Stimulated activated CD8-positive, alpha-beta memory T cell treated with anti-CD3 and anti-CD28 coated beads, Interleukin-2, amount 100 ng/mL, for 1 hour (primary cell): Measurements from ENCODE around the gene HDAC4.

Experiments
- DNase-seq, 2 donors: peaks; one replicate each; pipeline ENCODE4 v3.0.0-alpha.2; 2020; ENCODE audit warnings: low read depth in 2 of 2

HDAC4 gene

DNA sequence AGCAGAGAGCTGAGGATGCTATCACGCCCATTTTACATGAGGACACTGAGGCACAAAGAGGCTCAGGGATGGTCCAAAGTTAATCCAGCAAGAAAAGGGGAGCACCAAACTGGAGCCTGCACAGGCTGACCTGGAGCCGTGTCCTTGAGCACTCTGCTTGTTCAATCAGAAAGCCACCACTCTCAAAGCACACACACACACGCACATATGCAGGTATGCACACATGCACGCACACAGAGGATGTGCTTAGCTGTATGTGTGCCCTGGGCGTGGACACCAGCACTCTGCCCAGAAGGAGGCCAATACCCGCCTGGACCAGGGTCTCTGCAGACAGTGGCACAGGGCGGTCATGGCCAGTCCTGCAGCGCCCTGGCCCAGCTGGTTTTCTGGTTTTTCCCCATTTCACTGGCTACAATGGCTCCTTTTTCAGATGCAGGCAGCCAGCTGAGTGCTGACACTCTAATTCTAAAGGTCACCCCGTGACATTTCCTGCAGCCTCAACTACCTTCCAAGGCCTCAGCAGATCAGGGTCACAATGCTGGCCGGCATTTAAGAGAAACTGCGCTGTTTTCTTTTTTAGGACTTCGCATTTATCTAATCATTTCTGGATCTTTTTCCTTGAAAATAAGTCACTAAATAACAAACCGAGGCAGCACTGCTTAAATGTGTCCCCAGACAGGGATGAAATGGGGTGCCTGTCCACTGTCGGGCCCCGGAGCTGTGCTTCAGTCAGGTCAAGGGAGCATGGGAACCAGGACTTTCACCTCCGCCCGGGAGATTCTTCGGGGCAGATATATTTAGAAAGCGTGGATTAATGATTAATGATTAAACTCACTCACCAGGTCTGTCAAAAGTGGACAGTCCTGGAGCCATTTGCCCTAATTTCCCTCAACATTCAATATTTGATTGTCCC, 104.5 kb downstream of the HDAC4 start:
- no peak for DNase-seq

- DNase-seq, result no peak
Measured at GRCh38 chr2:239295377-239296019, 105.3 kb downstream of the HDAC4 start.

DNA sequence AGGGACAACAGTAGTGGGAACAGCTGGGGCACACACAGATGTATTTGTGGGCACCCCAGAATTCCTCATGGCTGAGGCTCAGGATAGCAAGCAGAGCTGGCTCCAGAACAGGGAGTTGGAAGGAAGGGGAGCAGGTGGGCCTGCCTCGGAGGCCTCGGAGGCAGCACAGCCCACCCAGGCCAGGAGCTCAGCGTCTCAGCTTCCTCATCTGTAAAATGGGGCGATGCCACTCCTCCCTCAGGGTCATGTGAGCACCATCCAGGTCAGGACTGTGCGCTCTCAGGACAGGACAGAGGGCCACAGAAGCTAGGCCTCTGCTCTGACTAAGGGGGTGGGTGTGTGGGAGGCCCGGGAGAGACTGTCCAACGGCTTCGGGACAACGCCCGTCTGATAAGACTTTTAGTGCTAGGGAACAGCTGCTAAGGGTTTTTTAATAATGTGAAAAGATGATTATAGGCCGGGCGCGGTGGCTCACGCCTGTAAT, 106.2 kb downstream of the HDAC4 start:
- DNase-seq, result no peak

DNA sequence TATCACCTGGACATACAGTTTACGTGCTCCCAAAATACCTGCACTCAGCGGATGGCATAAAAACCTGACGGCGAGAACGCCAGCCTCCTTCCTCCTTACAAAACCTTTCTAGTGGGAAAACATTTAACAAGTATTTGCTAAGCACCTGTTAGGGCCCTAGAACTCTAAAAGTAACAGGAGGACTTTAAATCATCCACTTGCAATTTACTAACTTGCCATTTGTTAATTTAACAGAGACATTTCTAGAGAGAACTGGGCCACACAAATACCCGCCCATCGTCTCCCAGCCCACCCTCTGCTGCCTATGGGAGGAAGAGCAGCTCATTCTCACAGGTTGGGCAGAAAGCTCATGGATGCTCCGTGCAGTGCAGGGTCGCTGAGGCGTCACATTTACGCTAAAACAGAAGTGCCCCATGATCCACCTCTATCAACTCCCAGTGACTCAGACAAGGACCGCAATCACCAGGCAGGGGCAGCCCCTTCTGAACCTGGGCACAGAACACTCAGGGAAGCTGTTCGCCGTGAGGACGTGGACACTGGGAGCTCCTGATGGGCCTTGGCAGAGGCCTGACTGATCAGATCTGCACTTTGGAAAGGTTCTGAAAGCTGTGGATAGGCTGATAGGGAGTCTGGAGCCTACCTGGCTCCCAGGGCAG, 106.9 kb downstream of the HDAC4 start:
- DNase-seq, result no peak

DNA sequence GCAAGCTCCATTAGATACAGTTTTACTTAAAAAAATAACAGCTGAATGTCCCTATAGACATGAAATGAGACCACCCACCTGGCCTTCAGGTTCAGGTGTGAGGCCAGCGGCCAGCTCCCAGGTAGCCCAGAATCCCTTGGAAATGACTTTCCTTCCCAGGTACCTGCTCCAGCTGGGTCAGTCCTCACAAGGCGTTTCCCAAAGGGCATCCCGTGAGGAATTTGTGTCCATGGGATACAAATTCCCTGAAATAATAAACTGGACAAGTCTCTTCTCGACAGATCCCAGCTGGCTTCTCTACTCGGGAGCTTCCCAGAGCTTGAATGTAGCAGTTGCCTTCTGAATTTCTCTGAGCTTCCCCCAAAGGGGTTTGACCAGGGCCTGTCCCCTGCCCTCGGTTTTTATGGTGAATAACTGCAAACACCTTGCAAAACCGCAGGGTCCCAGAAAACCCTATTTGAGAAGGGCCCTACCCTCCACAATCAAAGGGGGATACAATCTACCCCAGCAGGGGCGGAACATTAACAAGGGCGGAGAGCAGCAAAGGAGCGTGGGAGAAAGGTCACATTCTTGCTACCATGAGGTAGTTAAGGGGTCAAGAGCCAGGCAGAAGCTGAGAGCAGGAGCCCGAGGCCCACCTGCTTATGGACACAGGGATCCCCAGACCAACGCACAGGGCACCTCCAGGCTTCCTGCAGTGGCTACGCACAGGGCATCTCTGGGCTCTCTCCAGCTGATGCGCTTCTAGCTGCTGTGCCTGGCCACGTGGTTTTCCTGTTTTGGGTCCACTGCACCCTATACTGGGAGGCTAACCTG, 107.7 kb downstream of the HDAC4 start:
- no peak for DNase-seq

DNA sequence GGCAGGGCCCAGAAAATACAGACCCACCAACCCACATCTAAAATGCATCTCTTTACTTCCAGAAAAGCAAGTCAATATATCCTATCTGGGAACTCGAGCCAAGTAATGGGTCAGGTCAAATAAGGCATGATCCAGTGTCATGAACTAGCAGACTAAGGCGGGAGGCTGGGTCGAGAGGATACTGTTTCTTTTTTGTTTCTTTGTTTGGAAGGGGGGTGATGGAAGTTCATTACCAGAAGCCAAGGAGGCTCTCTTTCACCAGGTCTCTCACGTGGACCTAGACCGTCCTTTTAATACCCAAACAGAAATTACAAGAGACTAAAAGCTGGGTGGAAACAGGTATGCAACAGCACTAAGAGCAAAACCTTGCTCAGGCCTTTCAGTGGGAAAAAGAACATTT, 108.3 kb downstream of the HDAC4 start:
- no peak for DNase-seq

DNA sequence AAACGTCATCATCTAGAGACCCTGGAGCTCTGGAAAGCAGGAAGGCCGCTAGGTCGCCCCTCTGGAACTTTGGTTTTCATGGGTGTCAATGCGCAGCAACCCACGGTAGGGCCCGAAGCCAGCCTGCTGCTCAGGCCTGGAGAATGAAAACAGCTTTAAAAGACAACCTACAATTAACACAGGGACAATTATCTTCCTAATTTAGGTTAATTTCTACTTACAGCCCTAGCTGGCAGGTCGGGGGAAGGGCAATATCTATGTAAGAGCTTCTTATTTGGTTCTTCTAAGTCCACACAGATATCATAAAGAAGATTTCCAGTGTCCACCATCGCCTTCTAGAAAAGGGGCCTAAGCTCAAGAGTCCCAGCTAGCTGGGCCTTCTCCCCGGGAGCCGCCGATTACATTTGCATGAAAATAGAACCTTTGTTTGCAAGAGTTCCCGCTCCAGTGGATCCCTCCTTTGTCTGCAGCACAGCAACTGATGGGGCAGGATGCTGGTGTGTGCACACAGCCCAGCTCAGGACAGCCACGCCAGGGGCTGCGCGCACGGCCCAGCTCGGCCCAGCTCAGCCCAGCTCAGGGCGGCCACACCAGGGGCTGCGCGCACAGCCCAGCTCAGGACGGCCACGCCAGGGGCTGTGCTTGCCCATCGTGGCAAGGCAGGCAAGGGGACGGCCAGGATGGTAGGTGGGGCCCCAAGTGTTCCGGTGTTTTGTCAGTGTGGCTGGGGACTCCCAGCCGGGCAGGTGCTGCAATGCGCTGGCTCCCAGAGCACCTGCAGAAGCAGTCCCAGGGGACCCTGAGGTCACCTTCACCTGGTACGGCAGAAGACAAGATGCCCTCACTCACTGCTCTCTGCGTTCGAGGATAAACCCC, 109.1 kb downstream of the HDAC4 start:
- no peak for DNase-seq

DNA sequence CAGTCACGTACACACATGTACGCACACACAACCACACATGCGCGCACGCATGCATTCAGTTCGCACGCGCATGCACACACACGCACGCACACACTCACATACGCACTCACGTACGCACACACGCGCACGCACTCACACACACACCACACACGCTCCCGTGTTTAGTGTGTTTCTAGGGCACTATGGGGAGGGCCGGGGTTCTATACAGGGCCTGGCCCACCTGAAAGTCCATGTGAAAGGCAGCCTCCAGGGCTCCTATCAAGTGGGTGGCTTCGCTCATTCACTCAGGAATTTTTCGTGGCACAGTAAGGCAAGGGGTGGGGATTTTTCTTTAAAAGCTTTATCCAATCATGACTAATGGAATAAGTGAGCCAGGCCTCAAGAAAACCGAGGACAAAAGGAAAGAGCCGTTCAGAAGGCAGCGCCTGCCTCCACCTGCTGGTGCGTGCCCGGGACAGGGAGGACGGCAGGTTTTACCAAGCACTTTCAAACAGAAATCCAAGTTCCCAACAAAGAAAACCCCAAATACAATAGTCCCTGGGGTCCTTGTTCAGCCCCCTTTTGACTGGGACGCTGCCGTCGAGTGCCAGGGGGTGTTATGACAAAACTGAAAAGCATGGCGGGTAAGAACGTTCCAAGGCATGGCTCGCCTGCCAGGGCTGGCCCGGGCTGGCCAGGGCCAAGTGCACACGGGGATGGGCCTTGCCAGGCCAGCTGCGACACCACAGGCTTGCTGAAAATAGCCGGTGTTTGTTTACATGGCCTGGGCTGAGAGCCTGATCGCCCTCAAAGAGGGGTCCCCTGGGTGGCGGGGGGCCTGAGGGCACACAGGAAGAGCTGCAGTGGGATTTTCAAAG, 110.0 kb downstream of the HDAC4 start:
- DNase-seq, result no peak

DNA sequence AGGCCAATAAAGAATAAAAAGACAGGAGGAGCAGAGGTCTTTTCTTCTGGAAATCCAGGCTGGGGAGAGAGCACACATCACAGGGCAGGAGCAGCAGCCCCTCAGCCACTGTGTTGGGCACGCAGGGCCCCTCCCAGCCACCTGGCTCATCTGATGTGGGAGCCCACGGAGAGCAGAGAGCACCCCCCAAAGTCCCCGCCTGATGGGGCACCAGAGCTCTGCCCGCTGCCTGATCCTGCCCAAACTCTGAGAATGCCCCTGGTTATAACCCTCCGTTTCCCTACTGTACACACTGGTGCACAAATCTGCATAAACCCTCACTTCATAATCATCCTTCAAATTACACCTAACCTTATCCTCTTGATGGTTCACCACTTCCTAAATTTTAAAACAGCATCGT, 111.3 kb downstream of the HDAC4 start:
- no peak for DNase-seq

DNA sequence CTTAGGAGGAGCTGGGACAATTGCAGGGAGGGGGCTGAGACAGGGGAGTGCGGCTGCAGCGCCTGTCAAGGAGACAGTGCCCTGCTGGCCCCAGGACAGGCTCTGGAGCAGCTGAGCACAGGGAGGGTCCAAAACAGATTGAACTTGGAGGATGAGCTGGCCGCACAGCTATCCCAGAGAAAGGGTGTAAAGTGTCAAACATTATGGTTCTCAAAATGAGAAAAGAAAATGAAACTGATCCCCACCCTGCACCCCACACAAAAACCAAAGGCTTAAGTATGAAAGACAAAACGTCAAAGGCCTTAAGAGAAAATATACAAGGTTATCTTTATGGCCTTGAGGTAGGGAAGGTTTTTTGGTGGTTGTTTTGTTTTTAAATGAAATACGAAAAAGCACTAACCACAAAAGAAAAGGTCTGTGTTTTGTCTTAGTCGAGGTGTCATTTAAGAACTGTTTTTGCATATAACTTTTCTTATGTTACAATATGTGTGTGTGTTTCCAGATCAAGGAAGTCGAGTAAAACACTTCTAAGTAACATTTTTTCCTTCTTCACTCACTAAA, 111.8 kb downstream of the HDAC4 start:
- DNase-seq, result no peak

DNA sequence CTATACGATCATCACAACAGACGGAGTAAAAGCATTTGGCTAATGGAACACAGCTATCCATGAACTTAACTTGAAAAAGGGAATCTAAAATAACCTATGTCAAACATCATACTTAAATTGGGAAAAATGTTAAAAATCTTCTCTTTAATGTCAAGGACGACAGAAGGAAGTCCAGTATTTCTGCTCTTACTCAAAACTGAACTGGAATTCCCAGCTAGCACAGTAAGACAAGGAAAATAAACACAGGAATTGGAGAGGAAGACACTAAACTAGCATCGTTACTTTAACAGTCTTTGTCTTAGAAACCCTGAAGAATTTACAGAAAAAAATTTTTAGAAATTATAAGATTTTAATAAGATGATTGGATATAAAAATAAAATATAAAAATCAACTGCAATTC, 112.6 kb downstream of the HDAC4 start:
- DNase-seq, result no peak

- no peak for DNase-seq
Measured at GRCh38 chr2:239287461-239287860, 113.4 kb downstream of the HDAC4 start.

DNA sequence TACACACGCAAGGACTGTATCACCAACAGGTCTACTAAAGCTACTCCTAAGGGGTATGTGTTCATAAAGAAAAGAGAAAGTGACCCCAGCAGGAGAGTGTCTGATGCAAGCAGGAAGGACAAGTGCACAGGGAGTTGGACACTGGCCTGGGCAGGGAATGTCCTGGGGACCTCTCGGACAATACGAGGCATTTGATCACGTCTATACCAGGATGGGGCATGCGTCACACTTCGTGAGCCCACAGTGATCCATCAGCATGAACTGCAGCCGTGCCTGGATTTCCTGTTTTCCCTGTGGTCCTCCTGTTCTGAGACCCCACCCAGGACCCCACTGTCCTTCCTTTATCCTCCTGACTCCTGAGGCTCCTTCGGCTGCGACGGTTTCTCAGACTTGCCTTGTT, 113.9 kb downstream of the HDAC4 start:
- DNase-seq, result no peak

DNA sequence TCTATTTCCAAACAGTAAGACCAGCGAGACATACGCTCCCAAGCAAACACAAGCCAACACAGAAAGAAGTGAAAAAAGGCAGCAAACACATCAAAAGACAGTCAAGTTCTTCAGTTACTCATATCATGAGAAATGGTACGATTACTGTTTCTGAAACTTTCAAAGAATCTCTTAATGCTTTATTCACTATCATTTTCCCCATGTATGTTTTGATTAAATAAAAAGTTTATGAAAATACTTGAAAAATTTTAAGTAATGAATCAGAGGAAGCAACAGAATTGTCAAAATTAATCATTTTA, 114.9 kb downstream of the HDAC4 start:
- no peak for DNase-seq

DNA sequence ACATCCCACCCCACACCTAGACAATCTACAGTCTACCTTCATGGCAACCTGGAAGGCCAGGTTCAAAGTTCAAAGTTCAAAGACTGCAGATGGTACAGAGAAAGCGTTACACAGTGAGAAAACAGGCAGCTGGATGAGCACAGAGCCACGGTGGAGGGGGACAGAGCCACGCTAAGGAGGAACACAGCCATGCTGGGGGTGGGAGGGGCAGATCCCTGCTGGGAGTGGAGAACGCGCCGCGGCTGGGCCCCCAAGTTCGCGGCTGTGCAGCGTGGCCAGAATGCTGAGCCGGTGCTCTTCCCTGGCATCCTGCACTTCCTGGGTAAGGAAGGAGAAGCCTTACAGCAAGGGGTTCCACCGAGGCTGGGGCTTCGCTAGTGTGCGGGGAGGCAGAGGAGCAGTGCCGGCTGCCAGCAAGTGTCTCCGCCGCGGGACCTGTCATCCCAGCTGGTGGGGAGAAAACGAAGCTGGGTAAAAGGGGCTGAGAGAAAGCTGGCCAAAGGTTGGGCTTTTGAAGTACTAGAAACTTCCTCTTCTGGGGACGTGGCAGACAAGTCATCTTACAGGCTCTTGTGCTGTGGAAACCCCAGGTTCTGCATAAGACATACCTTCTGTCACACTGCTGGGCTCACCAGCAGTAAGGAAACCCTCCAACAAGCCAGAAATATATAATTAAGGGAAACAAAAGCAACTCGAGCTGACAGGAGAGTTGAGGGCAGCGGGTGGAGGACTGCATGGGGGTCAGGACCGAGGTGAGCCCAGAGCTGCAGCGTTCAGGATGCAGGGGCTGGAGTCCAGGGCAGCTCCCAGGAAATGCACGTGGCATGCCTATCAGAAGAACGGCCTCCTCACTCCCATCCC, 115.5 kb downstream of the HDAC4 start:
- DNase-seq, result no peak

GRCh38 chr2:239283961-239284795, 116.6 kb downstream of the HDAC4 start:
- DNase-seq, result no peak

- DNase-seq, result no peak
Measured at GRCh38 chr2:239283288-239283945, 117.4 kb downstream of the HDAC4 start.
